GM19025 (cell line): ENCODE results near the gene SHISA8.
"Not testable (repeated sequence)": the region's sequence is repeated elsewhere in the genome, so short reads cannot be mapped to it uniquely, and the experiment has no call there.

Experiments used
- ATAC-seq: cut with Tn5 transposase; IDR thresholded peaks from one replicate; pipeline ENCODE4 v1.9.1; 2021; ENCODE audit warnings: mild to moderate bottlenecking, low read depth, moderate library complexity; ENCODE audit not compliant: unreplicated experiment

SHISA8 gene

DNA sequence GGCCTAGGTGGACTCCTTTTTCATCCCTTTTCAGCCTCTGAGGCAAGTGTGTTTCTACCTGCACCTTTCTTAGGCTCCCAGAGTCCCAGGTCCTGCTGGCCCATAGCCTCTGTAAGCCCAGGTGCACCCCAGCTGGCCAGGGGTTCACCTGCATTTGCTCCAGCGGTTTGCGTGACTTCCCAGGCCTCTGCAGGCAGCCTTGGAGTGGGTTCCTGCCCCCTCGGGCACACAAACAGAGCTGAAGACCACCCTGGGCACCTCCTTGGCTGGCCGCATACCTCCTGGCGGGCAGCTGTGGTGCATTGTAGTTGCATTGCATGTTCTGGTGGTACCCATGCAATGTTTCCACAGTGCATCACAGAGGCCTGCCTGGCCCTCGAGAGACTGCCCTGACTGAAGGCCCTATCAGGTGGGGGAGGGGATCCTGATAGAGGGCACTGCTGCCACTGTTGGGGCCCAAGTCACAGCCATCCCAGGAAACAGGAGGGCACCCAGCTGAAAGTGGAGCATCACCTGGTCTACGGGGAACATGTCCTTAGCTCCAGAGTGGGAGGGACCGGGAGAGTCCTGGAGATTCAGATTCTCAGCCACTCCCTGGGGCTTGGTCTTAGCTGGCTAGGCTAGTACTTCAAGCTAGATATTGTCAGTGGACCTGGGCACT, 14.1 kb downstream of the SHISA8 start:
- ATAC-seq = no peak

DNA sequence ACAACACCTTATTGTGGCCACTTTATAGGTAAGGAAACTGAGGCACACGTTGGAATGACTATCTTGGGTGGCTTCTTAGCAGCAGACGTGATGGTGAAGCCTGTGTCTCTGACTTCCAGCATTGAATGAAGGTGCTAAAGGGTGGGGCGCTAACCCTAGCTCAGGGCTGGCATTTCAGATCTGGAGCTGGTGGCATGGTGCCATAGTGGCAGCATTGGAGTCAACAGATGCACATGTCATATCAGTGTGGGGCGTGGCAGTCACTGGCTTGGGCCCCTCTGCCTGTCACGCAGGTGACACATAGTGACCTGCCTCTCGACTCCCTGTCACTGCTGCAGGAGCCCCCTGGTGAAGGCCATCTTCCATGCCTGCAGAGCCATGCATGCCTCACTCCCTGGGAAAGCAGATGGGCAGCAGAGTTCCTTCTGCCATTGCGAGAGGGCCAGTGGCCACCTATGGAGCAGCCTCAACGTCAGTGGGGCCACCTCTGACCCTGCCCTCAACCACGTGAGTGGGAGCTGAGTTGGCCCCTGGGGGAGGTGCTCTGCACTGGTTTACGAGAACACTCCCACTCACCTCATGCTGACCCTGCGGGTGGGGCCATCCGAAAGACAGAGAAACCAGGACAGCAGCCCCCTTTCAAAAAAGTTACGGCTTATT, 14.8 kb downstream of the SHISA8 start:
- ATAC-seq = no peak

DNA sequence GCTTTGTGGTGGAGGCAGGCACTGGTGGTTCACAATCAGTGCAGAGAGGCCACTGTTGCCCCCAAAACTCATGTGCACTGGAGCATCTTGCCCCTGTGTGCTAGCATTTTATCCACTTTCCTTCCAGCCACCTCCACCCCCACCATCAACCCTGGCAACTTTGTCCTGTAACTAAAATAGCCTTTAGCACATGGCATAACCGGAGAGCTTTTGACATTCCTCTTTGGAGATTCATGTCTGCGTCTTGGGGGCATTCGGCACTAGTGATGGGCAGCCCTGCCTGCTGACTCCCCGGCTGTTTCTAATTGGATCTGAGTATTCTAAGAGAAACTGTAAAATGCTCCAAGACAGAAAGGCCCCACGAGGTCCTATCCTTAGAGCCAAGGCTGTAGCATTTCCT, 15.8 kb downstream of the SHISA8 start:
- no peak for ATAC-seq

DNA sequence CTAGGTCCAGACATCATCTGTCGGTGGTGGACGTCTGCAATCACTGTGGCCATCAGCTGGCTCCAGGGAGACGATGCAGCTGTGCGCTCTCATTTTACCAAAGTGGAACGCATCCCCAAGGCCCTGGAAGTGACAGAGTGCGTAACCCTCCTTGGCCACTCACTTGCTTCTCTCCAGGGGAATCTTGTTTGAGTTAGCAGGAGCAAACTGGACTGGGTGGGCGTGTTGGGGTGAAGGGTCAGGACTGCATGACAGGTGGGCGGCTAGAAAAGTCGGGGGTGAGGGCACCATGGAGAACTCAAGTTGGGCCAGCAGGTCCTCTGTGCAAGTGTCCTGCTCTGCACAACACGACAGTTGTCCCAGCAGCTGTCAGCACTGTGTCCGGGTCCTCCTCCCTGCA, 16.2 kb downstream of the SHISA8 start:
- no peak for ATAC-seq

DNA sequence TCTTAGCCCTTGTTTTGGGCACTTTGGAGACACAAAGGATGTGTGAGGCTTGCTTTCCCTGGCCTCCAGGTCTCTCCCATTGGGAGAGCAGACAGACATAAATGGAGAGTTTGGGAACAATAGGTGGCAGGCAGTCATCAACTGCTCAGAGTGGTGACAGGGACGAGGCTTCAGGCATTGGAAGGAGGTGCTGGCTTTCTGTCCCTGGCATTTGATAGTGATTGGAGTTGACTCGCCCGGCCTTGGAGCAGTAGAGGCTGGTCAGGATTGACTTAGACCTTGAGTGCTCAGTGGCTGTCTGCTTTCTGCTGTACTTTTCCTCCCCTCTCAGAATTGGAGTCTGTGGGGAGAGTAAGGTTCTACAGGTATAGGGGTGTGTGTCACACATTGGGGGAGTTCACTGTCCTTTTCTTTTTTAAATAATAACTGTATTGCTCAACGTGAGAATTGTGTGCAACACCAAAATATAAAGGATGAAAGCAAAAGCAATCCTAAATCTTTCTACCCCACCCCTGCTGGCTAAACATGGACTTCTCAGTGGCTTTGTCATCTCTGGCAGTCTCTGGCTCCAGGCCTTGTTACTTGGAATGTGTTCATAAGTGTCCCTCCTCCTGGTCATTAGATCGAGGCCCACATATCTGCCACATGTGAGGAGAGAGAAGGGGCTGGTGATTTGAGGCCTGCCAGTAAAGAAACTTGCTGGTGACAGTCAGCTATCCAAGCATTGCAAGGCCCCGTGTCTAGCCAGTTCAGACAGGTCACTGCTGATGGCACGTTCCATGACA, 21.1 kb downstream of the SHISA8 start:
- no peak for ATAC-seq

DNA sequence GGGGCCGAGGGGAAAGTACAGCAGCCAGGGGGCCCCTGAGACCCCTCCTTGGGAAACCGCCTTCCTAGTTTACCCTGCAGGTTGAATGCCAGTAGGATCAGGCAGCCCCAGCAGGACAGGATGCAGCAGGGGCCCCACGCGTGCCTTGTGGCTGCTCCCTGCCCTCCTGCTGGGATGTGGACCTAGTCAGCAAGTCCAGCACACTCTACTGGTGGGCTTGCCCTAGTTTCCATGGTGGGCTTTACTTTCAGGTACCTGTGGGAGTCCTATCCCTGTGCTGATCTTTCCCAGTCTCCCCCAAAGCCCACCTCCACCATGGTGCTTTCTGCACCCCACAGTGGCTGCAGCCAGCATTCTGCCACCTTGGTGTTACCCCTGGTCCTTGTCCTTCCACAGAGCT, 22.2 kb downstream of the SHISA8 start:
- no peak for ATAC-seq

DNA sequence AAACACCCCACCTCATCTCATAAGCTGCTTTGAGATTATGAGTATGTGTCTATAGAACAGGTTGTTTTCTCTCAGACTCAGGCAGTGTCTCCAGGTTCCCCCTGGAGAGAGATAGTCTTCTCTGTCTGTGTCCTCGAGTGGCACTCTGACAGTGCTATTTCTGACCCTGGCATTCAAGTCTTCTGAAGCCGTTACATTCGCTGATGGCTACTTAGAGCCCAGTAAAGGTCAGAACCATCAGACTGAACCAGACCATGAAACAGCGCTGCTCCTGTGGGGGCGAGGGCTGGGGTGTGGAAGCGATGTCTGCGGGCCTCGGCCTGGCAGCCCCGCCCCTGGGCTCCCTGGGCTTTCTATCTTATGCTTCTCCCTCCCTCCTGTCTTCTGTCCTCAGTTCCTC, 23.5 kb downstream of the SHISA8 start:
- no peak for ATAC-seq

DNA sequence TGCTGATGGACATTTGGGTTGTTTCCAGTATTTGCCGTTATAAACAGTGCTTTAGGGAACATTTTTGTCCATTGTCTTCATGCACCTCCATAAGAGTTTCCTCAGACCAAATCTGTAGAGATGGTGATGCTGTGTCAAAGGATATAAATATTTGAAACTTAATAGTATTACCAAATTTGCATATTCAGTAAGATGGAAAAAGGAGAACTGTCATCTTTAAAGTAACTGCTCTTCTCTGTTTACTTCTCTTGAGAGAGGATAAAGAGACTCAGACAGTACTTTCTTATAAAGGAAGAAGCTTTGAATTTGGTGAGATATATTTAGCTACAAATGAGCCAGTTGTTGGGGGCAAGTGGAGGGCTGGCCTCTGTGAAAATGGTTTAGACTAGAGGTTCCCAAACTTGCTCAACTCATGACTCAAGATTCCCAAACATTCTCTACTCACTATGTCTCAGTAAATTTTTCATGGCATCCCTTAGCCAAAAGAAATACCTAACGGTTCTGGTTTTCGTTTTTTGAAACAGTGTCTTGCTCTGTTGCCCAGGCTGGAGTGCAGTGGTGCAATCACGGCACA, 26.2 kb downstream of the SHISA8 start:
- ATAC-seq = no peak

DNA sequence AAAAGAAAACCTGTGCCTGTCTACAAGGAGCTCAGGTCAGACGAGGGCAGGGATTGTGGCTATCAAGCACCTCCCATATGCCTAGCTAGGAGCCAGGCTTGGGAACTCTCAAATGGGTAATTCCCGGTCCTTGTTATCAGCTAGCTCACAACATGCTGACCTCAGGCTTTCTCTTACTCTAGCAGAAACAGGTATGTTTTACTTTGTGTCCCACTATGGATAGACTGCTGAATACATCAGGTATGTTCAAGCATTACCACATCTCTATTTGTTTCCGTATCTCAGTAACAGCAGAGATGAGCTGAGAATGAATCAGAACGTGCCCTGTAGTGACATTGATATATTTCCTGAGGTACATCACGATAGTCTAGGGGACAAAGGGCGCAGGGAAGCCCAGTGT, 29.4 kb downstream of the SHISA8 start:
- no peak for ATAC-seq

DNA sequence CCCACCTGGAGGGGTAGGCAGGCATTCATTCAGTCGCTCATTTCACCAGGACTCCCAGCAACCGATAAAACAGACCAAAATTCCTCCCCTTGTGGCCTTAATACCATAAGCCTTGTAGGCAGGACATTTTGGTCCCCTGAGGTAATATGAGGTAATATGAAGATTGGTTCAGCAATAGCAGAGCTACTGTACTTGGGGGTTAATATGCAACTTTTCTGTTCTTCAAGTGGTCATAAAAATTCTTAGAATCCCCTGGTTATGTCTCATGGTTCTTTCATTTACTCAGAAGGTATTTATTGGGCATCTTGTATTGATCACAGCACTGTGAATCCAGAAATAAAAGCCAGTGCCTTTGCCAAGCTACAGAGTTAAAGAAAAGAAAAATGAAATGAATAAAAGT, 29.8 kb downstream of the SHISA8 start:
- ATAC-seq = no peak

DNA sequence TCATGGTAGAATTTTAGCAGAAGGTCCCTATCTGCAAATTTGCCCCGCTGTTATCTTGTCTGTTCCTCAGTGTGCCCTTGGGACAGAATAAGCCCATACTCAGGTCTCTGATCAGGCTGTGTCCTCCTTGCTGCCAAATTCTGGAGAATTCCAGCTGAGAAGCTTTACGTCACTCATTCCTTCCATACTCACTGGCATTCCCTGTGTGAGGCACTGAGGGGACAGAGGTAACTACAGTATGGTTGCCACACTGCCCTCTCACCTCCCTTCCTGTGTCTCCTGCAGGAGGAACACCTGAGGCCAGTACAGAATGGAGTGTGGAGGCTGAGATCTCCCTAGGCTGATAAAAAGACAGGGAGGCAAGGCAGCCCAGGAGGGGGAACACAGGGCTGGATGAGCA, 31.5 kb downstream of the SHISA8 start:
- no peak for ATAC-seq

DNA sequence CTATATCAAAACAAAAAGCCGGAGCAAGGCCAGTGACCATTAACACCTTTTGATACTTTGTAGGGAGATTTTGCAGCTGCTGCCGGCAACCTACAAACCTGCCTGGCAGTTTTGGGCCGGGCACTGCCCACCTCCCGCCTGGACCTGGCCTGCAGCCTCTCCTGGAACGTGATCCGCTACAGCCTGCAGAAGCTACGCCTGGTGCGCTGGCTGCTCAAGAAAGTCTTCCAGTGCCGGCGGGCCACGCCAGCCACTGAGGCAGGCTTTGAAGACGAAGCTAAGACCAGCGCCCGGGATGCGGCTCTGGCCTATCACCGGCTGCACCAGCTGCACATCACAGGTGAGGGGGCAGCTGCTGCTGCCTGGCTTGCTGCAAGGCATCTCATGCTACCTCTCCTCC, 34.2 kb downstream of the SHISA8 start:
- no peak for ATAC-seq

DNA sequence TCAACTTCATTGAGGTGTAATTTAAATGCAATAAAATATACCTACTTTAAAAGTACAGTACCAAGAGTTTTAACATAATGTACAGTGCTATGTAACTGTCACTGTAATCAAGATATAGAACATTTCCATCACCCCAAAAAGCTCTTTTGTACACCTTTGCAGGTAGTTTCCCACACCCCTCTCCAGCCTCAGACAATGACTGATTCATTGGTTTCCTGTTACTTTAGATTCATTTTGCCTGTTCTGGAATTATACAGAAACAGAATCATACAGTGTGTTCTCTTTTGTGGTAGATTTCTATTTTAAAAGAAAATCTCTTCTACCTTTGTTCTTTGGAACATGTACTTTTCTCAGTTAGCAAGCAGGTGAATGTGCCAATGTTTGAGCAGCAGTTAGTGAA, 38.2 kb downstream of the SHISA8 start:
- ATAC-seq = no peak

DNA sequence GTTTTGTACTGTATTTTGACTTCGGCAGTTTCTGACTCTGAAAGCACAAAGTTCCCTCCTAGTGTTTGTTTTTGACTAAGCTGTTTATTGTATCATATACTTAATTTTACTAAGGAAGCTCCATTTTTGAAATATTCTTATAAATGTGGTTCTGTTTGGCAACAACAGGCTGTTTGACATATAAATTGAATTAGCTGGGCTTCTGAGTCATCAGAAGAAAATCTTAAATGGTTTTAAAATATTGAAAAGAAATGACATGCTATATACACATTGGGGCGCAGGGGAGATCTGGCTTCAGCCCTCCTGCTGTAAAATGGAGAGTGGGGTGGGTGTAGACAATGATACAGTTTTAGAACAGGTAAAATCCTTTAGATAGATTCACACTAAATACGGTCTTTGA, 38.6 kb downstream of the SHISA8 start:
- no peak for ATAC-seq

DNA sequence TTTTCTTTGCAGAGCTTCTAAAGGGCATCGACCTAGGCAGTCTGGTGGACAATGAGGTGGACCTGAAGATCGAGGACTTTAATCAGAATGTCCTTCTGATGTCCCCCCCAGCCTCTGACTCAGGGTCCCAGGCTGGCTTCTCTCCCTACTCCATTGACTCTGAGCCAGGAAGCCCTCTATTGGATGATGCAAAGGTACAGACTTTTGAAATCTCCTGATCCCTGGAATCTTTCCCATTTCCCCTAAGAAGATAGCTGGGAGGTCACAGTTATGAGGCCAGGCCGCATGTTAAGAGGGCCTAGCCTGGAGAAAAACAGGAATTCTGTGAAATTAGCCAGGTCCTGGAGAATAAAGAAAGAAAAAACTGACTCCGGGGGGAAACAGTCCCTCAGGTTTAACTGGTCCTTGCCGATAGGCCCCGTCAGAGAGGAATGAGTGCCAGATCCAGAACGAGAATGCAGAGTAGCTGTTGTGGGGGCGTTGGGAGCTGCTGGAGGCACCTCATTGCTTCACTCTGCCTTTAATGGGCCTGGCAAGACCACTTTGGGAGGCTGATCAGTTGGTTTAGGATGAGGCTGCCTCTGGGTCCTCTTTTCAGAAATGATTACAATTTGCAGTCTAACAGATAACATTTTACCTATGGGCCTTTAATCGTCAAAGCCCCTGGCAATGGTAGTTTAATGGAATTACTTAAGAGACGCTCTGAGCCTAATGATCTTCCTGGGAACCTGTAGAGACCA, 39.2 kb downstream of the SHISA8 start:
- no peak for ATAC-seq

DNA sequence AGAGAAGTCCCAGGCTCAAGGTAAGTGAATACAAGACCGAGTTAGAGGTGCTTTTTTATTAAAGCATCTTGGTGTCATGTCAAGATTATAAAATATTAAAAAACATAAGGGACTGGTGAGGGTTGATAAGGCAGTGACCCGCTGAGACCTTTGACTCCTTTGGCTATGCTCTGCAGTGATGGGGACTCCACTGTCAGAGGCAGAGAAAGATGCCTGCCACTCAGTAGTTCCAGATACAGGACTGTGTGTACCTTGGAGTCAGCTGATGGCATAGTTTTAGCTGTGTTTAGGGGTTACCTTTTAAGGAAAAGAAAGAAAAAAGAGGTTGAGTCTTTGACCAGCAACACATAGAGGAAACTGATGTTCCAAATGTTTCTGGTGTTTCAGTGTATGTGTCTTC, 40.8 kb downstream of the SHISA8 start:
- no peak for ATAC-seq

DNA sequence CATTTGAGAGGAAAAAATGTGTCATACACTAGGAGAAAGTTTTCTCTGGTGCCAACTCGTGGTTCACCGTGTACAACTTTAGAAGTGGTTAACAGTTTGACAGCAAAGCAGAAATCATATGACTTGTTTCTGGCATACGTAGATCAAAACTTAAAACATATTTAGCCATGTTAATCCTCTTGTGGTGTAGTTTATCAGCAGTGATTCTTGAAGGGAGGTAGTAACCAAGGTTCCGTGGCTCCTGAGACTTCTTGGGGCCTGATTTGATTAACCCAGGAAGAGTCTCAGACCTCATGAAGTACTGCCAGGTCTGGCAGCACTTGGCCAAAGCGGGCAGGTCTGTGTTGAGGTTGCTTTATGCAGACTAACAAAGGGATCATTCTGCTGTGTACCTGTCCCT, 41.5 kb downstream of the SHISA8 start:
- ATAC-seq = no peak

DNA sequence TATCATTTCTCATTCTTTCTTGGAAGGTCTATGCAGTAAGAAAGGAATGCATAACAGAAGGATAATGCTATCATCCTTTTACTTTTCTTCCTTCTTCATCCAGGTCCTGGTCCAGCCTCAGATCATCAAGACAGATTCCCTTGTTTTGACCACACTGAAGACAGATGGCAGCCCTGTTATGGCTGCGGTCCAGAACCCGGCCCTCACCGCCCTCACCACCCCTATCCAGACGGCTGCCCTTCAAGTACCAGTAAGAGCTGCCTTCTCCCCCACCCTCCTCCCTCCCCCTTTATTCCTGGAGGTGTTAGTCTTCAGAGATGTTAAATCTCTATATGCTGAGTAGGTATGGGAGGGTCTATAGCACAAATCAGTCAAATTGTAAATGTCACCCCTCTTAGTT, 44.1 kb downstream of the SHISA8 start:
- ATAC-seq = no peak

DNA sequence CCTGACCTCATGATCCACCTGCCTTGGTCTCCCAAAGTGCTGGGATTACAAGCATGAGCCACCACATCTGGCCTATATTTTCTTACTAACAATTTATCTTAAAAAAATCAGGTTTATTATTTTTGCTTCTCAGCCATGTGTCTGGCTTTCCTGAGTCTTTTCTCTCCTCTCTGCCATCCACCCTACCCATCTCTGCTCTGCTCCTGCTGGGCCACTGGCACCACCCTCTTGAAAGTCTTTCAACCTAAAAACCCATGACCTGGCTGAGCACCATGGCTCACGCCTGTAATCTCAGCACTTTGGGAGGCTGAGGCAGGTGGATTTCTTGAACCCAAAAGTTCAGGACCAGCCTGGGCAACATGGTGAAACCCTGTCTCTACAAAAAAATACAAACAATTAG, 44.8 kb downstream of the SHISA8 start:
- not testable (repeated sequence) for ATAC-seq

DNA sequence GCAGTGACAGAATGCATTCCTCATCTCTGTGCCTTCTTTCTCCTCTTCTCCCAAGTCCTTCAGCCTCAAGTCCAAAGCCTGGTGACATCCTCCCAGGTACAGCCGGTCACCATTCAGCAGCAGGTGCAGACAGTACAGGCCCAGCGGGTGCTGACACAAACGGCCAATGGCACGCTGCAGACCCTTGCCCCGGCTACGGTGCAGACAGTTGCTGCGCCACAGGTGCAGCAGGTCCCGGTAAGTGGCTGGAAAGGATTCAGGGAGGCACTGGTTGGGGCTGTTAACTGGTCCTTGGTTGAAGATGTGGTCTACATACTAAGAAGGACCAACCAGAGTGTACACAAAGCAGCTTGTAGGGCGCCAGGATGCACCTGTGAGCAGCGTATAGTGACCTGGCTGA, 46.3 kb downstream of the SHISA8 start:
- ATAC-seq = no peak

DNA sequence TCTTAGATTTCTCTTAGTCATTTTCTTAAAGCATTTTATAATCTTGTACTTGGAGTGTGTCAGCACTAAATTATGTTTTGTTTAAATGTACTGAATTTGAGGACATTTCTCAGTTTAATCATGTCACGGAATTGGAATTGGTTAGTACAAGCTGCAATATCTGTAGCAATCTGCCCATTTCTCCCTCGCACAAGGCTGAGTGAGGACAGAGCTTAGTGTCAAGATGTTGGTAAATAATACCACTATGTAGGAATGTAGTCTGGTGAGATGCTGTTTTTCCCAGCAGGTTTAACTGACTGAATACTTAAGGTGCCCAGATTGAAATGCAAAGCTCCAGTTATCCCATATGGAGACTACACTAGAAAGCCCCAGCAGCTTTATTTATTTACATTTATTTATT, 51.4 kb downstream of the SHISA8 start:
- no peak for ATAC-seq
